Measurements from ENCODE around the gene TMEM52B. TPM values are rescaled to one million over a fixed set of nuclear protein-coding genes. Genes with fewer than 3 reads are reported as not detected.
A peak's percentile ranks its signal among the peaks of the same experiment; 100 is the strongest.

Gene TMEM52B
- total RNA-seq, 1 donor from 2014 or later, result not detected

- no peaks in the 10 kb centered on the region for H3K9me3 ChIP-seq
These were observed 26.5 kb downstream of the TMEM52B start for GRCh38 chr12:10205220-10205807.

DNA sequence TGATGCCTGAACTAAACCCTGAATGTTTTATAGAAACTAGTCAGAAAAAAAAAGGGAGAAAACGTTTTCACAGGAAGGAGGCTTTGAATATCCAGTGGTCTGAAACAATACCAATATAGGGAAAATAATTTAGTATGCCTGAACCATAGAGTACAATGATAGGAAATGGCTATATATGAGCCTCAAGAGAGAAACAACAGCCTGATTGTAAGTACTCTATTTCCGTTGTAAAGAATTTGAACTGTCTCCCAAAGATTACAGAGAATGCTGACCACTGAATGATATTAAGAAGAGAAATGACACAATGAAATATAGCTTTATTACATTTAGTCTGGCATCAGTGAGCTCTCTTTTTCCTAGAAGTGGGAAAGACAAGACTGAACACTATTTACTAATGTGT is 28.3 kb downstream of the TMEM52B start:
- Histone ChIP-seq H3K4me1 (no peaks in the 10 kb centered on the region), H3K27ac (no peak overlapping the region), H3K9me3 (no peaks in the 10 kb centered on the region), H3K4me3 (no peak overlapping the region), H3K27me3 (no peaks in the 10 kb centered on the region), H3K36me3 (no peaks in the 10 kb centered on the region)
- DNase-seq (ENCODE audit: extremely low spot score in 2 of 2), result no peak
- TF ChIP-seq, protein P1, sequence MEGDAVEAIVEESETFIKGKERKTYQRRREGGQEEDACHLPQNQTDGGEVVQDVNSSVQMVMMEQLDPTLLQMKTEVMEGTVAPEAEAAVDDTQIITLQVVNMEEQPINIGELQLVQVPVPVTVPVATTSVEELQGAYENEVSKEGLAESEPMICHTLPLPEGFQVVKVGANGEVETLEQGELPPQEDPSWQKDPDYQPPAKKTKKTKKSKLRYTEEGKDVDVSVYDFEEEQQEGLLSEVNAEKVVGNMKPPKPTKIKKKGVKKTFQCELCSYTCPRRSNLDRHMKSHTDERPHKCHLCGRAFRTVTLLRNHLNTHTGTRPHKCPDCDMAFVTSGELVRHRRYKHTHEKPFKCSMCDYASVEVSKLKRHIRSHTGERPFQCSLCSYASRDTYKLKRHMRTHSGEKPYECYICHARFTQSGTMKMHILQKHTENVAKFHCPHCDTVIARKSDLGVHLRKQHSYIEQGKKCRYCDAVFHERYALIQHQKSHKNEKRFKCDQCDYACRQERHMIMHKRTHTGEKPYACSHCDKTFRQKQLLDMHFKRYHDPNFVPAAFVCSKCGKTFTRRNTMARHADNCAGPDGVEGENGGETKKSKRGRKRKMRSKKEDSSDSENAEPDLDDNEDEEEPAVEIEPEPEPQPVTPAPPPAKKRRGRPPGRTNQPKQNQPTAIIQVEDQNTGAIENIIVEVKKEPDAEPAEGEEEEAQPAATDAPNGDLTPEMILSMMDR (IDR thresholded peaks at IDR 0.05), result no peak
- TF ChIP-seq POLR2A (IDR thresholded peaks at IDR 0.05) (no peak), POLR2AphosphoS5 (IDR thresholded peaks at IDR 0.05; ENCODE audit: insufficient read depth in 1 of 2, low read depth in 1 of 2) (no peak)
- intact Hi-C loops (cut with DNase I), result no loop called here

More at GRCh38 chr12:10205220-10205807, 26.5 kb downstream of the TMEM52B start:
- TF ChIP-seq POLR2A (IDR thresholded peaks at IDR 0.05) (no peak), POLR2AphosphoS5 (IDR thresholded peaks at IDR 0.05; ENCODE audit: insufficient read depth in 1 of 2, low read depth in 1 of 2) (no peak)
- TF ChIP-seq, protein P1 (IDR thresholded peaks at IDR 0.05), result no peak
- Histone ChIP-seq H3K4me1 (no peaks in the 10 kb centered on the region), H3K4me3 (no peak overlapping the region), H3K36me3 (no peaks in the 10 kb centered on the region), H3K27ac (no peak overlapping the region), H3K27me3 (no peaks in the 10 kb centered on the region)
- intact Hi-C loops (cut with DNase I), result no loop called here
- no peak for DNase-seq (ENCODE audit: extremely low spot score in 2 of 2)

DNA sequence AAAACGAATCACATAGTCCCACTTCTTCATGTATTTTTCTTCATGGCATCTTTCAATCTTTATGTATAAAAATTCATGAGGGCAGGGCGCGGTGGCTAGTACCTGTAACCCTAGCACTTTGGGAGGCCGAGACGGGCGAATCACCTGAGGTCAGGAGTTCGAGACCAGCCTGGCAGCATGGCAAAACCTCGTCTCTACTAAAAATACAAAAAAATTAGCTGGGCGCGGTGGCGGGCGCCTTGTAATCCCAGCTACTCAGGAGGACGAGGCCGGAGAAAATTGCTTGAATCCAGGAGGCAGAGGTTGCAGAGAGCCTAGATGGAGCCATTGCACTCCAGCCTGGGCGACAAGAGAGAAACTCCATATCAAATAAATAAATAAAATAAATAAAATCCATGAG is 31.4 kb downstream of the TMEM52B start:
- no peak overlapping the region for H3K4me3 ChIP-seq
- TF ChIP-seq POLR2A (IDR thresholded peaks at IDR 0.05), result no peak
- TF ChIP-seq, protein P1 (IDR thresholded peaks at IDR 0.05), result no peak
- TF ChIP-seq POLR2AphosphoS5 (IDR thresholded peaks at IDR 0.05; ENCODE audit: insufficient read depth in 1 of 2, low read depth in 1 of 2), result no peak
- intact Hi-C loops (cut with DNase I), result no loop called here
- no peak overlapping the region for H3K27ac ChIP-seq
- H3K27me3 ChIP-seq, result no peaks in the 10 kb centered on the region
- no peaks in the 10 kb centered on the region for H3K36me3 ChIP-seq
- peaks cover 12% of the 10 kb centered on the region for H3K4me1 ChIP-seq
- no peaks in the 10 kb centered on the region for H3K9me3 ChIP-seq
- DNase-seq (ENCODE audit: extremely low spot score in 2 of 2), result no peak

DNA sequence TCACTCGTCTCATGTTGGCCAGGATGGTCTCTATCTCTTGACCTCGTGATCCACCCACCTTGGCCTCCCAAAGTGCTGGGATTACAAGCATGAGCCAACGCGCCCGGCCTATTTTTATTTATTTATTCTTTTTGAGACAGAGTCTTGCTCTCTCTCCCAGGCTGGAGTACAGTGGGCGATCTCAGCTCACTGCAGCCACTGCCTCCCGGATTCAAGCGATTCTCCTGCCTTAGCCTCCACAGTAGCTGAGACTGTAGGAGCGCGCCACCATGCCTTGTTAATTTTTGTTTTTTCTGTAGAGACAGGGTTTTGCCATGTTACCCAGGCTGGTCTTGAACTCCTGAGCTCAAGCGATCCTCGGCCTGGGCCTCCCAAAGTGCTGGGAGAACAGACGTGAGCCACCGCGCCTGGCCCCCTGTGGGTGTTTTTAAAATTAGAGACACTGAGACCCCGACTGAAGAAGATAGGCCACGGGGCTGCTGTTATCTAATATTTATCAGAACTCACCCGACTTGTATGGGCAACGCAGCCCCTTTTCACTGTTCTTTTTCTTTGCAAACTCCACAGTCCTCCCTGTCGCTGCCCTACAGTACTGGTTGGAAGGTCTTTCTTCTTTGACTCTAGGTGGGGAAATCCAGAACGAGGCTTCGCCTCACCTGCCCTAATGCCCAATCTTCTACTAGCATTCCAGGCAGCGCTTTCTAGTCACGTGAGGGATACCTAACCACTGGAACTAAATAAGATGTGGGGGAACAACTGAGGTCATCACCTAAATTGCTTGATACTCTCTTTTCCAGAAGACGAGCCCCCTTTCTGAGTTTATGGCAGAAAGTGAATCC is 32.5 kb downstream of the TMEM52B start:
- Histone ChIP-seq H3K4me3 (no peak overlapping the region), H3K27me3 (no peaks in the 10 kb centered on the region), H3K27ac (peak overlapping the region; percentile 99), H3K4me1 (peaks cover 15% of the 10 kb centered on the region), H3K36me3 (no peaks in the 10 kb centered on the region), H3K9me3 (no peaks in the 10 kb centered on the region)
- peak in 1 of 2 donors; percentile 91 for DNase-seq (ENCODE audit: extremely low spot score in 2 of 2)
- TF ChIP-seq, protein P1 (IDR thresholded peaks at IDR 0.05), result no peak
- TF ChIP-seq POLR2A (IDR thresholded peaks at IDR 0.05) (no peak), POLR2AphosphoS5 (IDR thresholded peaks at IDR 0.05; ENCODE audit: insufficient read depth in 1 of 2, low read depth in 1 of 2) (no peak)
- intact Hi-C loops (cut with DNase I), result no loop called here
